Measurements from ENCODE around the gene SLC43A1. TPM values are rescaled to one million over a fixed set of nuclear protein-coding genes. Genes with fewer than 3 reads are reported as not detected.

Gene SLC43A1
- total RNA-seq, 4 donors from 2014 or later, result 20.3 to 64.1 (median 28.8) TPM

DNA sequence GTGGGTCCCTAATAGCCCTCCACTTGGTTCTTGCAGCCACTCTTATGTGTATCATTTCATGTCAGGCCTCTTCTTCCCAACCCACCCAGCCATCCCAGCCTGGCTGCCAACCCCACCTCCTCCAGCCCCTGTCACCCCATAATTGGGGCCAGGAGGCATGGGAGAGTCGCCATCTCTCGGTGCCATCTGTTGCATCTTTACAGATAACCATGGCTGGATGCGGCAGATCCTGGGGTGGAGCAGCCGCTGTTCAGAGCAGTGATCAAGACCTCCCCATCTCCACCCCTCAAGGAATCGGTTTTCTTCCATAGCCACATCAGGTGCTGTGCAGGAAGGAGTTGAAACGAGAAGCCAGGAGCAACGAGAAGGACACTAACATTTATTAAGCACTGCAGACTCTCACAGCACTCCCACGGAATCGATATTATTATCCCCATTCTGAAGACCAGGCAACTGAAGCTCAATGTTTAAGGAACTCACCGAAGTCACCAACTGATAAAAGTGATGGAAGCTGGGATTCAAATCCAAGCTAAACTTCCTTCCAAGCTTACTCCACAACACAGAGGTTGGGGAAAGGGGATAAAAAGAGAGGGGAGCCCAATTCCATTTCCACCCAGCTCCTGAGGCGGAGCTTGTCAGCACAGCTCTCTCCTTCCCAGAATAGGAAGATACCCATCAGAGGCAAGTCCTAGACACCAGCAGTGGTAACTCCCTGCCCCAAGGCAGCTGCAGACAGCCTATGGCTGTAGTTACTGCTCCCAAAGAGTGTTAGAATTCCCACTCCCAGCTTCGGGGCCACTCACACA lies 2.7 kb downstream of the SLC43A1 start:
- H3K4me1 ChIP-seq, result peaks cover 11 to 20% of the 10 kb centered on the region in 2 donors
- no peaks in the 10 kb centered on the region for H3K36me3 ChIP-seq
- intact Hi-C loops (cut with DNase I), result no loop called here
- peak overlapping the region in 1 of 3 donors; percentile 28 for H3K27ac ChIP-seq
- WGBS, 2 donors, result 90 to 93% methylated on average over 12 of the region's 12 CpGs
- DNase-seq, result no peak
- no peaks in the 10 kb centered on the region for H3K9me3 ChIP-seq
- H3K4me3 ChIP-seq (replicated peaks in 1 of 3), result no peak overlapping the region
- H3K27me3 ChIP-seq, result no peaks in the 10 kb centered on the region
- no peak for TF ChIP-seq POLR2A (IDR thresholded peaks at IDR 0.05)
- TF ChIP-seq, protein P1, sequence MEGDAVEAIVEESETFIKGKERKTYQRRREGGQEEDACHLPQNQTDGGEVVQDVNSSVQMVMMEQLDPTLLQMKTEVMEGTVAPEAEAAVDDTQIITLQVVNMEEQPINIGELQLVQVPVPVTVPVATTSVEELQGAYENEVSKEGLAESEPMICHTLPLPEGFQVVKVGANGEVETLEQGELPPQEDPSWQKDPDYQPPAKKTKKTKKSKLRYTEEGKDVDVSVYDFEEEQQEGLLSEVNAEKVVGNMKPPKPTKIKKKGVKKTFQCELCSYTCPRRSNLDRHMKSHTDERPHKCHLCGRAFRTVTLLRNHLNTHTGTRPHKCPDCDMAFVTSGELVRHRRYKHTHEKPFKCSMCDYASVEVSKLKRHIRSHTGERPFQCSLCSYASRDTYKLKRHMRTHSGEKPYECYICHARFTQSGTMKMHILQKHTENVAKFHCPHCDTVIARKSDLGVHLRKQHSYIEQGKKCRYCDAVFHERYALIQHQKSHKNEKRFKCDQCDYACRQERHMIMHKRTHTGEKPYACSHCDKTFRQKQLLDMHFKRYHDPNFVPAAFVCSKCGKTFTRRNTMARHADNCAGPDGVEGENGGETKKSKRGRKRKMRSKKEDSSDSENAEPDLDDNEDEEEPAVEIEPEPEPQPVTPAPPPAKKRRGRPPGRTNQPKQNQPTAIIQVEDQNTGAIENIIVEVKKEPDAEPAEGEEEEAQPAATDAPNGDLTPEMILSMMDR (IDR thresholded peaks at IDR 0.05), result no peak

DNA sequence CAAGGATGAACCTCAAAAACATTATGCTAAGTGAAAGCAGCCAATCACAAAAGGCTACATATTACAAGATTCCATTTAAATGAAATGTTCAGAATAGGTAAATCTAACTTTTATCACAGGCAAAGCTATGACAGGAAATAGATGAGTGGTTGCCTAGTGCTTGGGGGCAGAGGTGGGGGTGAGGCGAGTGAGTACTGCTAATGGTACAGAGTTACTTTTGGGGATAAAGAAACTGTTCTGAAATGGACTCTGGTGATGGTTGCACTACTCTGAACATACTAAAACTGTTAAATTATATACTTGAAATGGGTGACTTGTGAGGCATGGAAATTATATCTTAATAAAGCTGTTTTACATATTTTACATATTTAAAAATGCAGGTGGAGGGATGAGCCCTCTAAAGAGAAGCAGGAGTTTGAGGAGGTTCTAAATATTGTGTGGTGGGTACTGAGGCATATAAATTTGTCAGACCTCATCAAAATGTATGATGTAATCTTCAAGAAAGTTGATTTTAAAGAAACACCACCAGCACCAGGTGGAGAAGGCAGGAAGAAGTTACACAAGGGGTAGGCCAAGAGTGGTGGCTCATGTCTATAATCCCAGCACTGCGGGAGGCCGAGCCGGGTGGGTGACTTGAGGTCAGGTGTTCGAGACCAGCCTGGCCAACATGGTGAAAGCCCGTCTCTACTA lies 3.6 kb downstream of the SLC43A1 start:
- no peak for DNase-seq
- no peak overlapping the region for H3K4me3 ChIP-seq (replicated peaks in 1 of 3)
- peaks cover 11 to 20% of the 10 kb centered on the region in 2 donors for H3K4me1 ChIP-seq
- H3K27ac ChIP-seq, result no peak overlapping the region
- H3K9me3 ChIP-seq, result no peaks in the 10 kb centered on the region
- H3K36me3 ChIP-seq, result no peaks in the 10 kb centered on the region
- no peak for TF ChIP-seq POLR2A (IDR thresholded peaks at IDR 0.05)
- intact Hi-C loops (cut with DNase I), result no loop called here
- 91% methylated on average over 6 of the region's 6 CpGs for WGBS, 2 donors
- H3K27me3 ChIP-seq, result no peaks in the 10 kb centered on the region

DNA sequence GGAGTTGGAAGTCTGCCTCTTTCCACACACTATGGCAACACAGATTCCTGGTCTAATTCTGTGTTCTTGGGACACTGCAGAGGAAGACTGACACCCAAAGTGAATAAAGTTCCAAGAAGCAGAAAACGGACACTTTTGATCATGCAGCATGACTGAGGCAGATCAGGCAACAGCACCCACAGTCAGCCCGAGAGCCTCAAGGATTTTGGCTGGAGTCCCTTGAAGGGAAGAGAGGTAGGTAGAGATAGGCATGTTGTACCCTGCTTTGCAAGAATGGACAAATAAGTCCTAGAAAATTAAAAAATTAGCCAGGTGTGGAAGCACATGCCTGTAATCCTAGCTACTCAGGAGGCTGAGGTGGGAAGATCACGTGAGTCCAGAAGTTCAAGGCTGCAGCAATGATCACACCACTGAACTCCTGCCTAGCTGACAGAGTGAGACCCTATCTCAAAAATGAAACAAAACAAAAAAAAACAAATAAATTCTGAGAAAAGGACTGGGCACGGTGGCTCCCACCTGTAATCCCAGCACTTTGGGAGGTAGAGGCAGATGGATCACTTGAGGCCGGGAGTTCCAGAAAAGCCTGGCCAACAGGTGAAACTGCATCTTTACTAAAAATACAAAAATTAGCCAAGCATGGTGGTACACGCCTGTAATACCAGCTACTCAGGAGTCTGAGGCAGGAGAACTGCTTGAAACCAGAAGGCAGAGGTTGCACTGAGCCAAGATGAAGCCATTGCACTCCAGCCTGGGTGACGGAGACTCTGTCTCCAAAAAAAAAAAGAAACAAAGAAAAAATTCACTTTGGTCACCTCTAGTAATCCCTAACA lies 6.9 kb downstream of the SLC43A1 start:
- H3K27ac ChIP-seq, result peak overlapping the region; percentile 0 to 62 (median 53)
- DNase-seq, result peak; percentile 76
- intact Hi-C loops (cut with DNase I), result no loop called here
- no peaks in the 10 kb centered on the region for H3K9me3 ChIP-seq
- no peaks in the 10 kb centered on the region for H3K27me3 ChIP-seq
- H3K4me1 ChIP-seq, result peaks cover 0 to 12% of the 10 kb centered on the region in 2 donors
- no peak for TF ChIP-seq POLR2A (IDR thresholded peaks at IDR 0.05)
- no peaks in the 10 kb centered on the region for H3K36me3 ChIP-seq
- H3K4me3 ChIP-seq (replicated peaks in 1 of 3), result no peak overlapping the region
- 43 to 45% methylated on average over 7 of the region's 7 CpGs for WGBS, 2 donors

DNA sequence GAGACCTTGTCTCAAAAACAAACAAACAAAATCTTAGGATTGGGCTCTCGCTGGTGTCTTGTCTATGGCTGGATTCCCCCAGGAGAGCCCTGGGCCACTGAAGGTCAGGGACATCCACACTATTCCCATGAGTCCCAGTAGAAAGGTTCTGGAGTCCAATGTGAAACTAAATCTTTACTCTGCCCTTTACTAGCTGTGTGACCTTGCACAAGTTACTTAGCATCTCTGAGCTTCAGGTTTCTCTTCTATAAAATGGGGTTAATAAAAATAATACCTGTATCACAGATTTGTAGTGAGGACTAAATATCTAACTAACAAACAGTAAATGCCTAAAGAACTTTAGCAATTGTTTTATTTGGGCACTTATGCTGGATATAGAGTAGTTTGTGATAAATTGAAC lies 9.0 kb downstream of the SLC43A1 start:
- Histone ChIP-seq H3K27me3 (no peaks in the 10 kb centered on the region), H3K36me3 (no peaks in the 10 kb centered on the region), H3K9me3 (no peaks in the 10 kb centered on the region), H3K4me1 (peaks cover under 1 to 23% of the 10 kb centered on the region in 2 donors), H3K27ac (no peak overlapping the region), H3K4me3 (replicated peaks in 1 of 3) (no peak overlapping the region)
- no peak for DNase-seq
- intact Hi-C loops (cut with DNase I), result no loop called here
- no peak for TF ChIP-seq POLR2A (IDR thresholded peaks at IDR 0.05)
- TF ChIP-seq, protein P1 (IDR thresholded peaks at IDR 0.05), result no peak
- WGBS, 2 donors, result 86 to 94% methylated on average over 1 of the region's 1 CpG

DNA sequence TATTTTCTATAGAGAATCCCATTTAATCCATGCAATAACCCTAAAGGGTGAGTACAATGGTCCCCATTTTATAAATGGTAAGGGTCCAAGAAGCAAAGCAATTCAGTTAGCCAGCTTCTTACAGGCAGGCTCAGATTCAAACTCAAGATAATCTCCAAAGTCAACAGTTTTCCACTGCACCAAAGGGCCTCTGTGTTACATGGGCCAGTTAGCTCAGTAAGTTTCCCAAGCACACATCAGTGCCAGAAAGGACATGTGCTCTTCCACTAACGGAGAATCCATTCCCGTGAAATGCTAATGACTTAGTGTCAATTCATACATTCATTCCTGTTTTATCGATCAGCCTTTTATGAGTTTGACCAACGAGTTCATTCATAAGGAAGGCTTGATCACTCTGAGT lies 11.0 kb downstream of the SLC43A1 start:
- no peak overlapping the region for H3K27ac ChIP-seq
- peaks cover 15 to 42% of the 10 kb centered on the region in 2 donors for H3K4me1 ChIP-seq
- no peaks in the 10 kb centered on the region for H3K27me3 ChIP-seq
- whole genome bisulfite sequencing, 2 donors, result 89 to 93% methylated on average over 4 of the region's 4 CpGs
- no peak overlapping the region for H3K4me3 ChIP-seq (replicated peaks in 1 of 3)
- intact Hi-C loops (cut with DNase I), result no loop called here
- no peak for TF ChIP-seq POLR2A (IDR thresholded peaks at IDR 0.05)
- TF ChIP-seq, protein P1 (IDR thresholded peaks at IDR 0.05), result no peak
- no peak for DNase-seq
- H3K9me3 ChIP-seq, result no peaks in the 10 kb centered on the region
- H3K36me3 ChIP-seq, result no peaks in the 10 kb centered on the region

Measured in thyroid gland (tissue), 4 donors.